A549 (cell line): ENCODE results near the gene BASP1.

Experiments used
- BHLHE40 ChIP-seq: IDR thresholded peaks from 2 replicates; pipeline ENCODE4 v1.6.1; 2012; ENCODE audit warnings: low read depth, low read length, inconsistent platforms
- CTCF ChIP-seq: fragments of >200 bp; sonication (Bioruptor Twin); formaldehyde crosslinking; IDR thresholded peaks from 3 replicates; pipeline ENCODE4 v1.5.1; 2016
- EP300 ChIP-seq, 2 experiments: fragments of >200 bp; sonication (Bioruptor Twin); formaldehyde crosslinking; IDR thresholded peaks; 2 replicates in 1 of 2; 3 replicates in 1 of 2; pipeline ENCODE4 v1.6.1; 2016 to 2017
- HMGXB4 ChIP-seq: fragments of 250-450 bp; sonication (Bioruptor Pico); IDR thresholded peaks from 2 replicates; pipeline ENCODE4 v1.5.0; 2021; ENCODE audit warnings: mild to moderate bottlenecking, moderate library complexity, borderline replicate concordance
- MAX ChIP-seq: IDR thresholded peaks from 2 replicates; pipeline ENCODE4 v1.6.1; 2012
- POLR2A ChIP-seq: IDR thresholded peaks from 2 replicates; pipeline ENCODE4 v1.6.1; 2012; ENCODE audit warnings: mild to moderate bottlenecking, low read length
- RAD21 ChIP-seq, 2 experiments: fragments of >200 bp in 1 of 2; sonication (Bioruptor Twin) in 1 of 2; formaldehyde crosslinking in 1 of 2; IDR thresholded peaks in 1 of 2; conservative IDR thresholded peaks in 1 of 2; 2 replicates in 1 of 2; 3 replicates in 1 of 2; pipeline ENCODE4 v1.6.1; 2012 to 2018; ENCODE audit warnings: inconsistent platforms in 1 of 2
- RFX5 ChIP-seq: fragments of 450-650 bp; IDR thresholded peaks from 2 replicates; pipeline ENCODE4 v1.7.1; 2014; ENCODE audit warnings: antibody characterized with exemption, mild to moderate bottlenecking, moderate library complexity
- USF2 ChIP-seq: fragments of 450-650 bp; IDR thresholded peaks from 2 replicates; pipeline ENCODE4 v1.6.1; 2014; ENCODE audit warnings: antibody characterized with exemption
- TF ChIP-seq, protein P1 (sequence below): fragments of 150-350 bp; IDR thresholded peaks from 2 replicates; pipeline ENCODE4 v1.6.1; 2014; ENCODE audit warnings: low read depth, mild to moderate bottlenecking, low read length

DNA sequence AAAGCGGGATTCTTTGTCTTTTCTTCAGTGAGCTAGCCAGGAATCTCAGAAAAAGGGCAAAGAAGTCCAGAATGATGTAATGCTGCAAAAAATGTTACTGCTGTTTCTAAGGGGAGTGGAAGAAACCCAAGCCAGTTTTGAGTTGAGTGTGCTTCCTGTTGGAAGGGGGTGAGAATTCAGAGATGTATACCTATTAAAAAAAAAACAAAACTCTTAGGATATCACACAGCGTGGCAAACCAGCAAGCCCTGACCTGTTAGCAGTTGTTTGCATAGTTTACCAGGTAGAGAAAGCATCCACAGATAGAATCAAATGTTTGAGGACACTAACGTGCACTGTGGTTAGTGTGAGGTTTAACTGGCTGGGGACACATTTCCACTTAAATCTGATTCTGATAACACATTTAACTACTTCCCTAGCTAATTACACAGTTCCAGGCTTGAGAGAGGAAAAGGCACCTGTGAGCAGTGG, 11.4 kb downstream of the BASP1 start:
- TF ChIP-seq CTCF, result no peak
- TF ChIP-seq HMGXB4 (CRISPR knock-in tag), result no peak
- TF ChIP-seq RFX5, result no peak
- TF ChIP-seq BHLHE40, result no peak
- TF ChIP-seq EP300 (IDR thresholded peaks at IDR 0.05), result no peak
- no peak for TF ChIP-seq RAD21 (conservative IDR thresholded peaks at IDR 0.05 in 1 of 2, IDR thresholded peaks at IDR 0.05 in 1 of 2)
- no peak for TF ChIP-seq MAX
- TF ChIP-seq USF2, result no peak
- no peak for TF ChIP-seq POLR2A
- TF ChIP-seq, protein P1, sequence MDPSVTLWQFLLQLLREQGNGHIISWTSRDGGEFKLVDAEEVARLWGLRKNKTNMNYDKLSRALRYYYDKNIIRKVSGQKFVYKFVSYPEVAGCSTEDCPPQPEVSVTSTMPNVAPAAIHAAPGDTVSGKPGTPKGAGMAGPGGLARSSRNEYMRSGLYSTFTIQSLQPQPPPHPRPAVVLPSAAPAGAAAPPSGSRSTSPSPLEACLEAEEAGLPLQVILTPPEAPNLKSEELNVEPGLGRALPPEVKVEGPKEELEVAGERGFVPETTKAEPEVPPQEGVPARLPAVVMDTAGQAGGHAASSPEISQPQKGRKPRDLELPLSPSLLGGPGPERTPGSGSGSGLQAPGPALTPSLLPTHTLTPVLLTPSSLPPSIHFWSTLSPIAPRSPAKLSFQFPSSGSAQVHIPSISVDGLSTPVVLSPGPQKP, result no peak
